Measurements from ENCODE around the gene SBK3.
"Not testable (repeated sequence)": the region's sequence is repeated elsewhere in the genome, so short reads cannot be mapped to it uniquely, and the experiment has no call there.

DNA sequence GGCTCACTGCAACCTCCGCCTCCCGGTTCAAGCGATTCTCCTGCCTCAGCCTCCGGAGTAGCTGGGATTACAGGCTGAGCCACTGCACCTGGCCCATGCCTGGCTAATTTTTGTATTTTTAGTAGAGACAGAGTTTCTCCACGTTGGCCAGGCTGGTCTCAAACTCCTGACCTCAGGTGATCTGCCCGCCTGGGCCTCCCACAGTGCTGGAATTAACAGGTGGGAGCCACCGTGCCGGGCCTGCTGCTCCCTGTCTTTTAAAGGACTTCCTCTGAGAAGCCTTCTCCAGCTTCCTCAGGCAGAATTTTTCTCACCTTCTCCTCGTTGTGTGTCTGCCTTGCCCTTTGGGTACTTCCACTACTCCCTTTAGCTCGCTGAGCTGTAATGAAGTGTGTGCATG is 48.5 kb downstream of the SBK3 start:
- TF ChIP-seq POLR2AphosphoS5 (IDR thresholded peaks at IDR 0.05): not testable (repeated sequence)
- TF ChIP-seq, protein P1, sequence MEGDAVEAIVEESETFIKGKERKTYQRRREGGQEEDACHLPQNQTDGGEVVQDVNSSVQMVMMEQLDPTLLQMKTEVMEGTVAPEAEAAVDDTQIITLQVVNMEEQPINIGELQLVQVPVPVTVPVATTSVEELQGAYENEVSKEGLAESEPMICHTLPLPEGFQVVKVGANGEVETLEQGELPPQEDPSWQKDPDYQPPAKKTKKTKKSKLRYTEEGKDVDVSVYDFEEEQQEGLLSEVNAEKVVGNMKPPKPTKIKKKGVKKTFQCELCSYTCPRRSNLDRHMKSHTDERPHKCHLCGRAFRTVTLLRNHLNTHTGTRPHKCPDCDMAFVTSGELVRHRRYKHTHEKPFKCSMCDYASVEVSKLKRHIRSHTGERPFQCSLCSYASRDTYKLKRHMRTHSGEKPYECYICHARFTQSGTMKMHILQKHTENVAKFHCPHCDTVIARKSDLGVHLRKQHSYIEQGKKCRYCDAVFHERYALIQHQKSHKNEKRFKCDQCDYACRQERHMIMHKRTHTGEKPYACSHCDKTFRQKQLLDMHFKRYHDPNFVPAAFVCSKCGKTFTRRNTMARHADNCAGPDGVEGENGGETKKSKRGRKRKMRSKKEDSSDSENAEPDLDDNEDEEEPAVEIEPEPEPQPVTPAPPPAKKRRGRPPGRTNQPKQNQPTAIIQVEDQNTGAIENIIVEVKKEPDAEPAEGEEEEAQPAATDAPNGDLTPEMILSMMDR (IDR thresholded peaks at IDR 0.05): not testable (repeated sequence)
